Mammary epithelial cell (primary cell): ENCODE data around the gene ANKRD9.

Experiments used
- CTCF ChIP-seq, 2 donors: IDR thresholded peaks in 1 of 2; conservative IDR thresholded peaks in 1 of 2; 2 replicates each; pipeline ENCODE4 v1.5.1; 2011 to 2012; ENCODE audit warnings: inconsistent platforms in 2 of 2, low read length in 2 of 2, mild to moderate bottlenecking in 2 of 2, control low read depth in 1 of 2, low read depth in 1 of 2; ENCODE audit not compliant: insufficient read depth in 1 of 2; ENCODE audit errors: extremely low read depth in 1 of 2
- EZH2 ChIP-seq: IDR thresholded peaks from 2 replicates; pipeline ENCODE4 v1.6.1; 2012; ENCODE audit warnings: low read length, inconsistent platforms, borderline replicate concordance

GRCh38 chr14:102502571-102502970, 7.0 kb downstream of the ANKRD9 start:
- no peak for TF ChIP-seq CTCF (conservative IDR thresholded peaks at IDR 0.05 in 1 of 2, IDR thresholded peaks at IDR 0.05 in 1 of 2; ENCODE audit: extremely low read depth in 1 of 2, insufficient read depth in 1 of 2, low read depth in 1 of 2, low read length in 2 of 2)
- no peak for TF ChIP-seq EZH2
